NOMO-1 treated with DMSO at 0.1 percent for 48 hours (cell line): Measurements from ENCODE around the gene PKP3.
"Not testable (repeated sequence)": the region's sequence is repeated elsewhere in the genome, so short reads cannot be mapped to it uniquely, and the experiment has no call there.

Source experiments
- DNase-seq: peaks from one replicate; lab custom pipeline; 2025; ENCODE audit not compliant: unreplicated experiment; lab: John Stamatoyannopoulos, UW

PKP3 gene, protein sequence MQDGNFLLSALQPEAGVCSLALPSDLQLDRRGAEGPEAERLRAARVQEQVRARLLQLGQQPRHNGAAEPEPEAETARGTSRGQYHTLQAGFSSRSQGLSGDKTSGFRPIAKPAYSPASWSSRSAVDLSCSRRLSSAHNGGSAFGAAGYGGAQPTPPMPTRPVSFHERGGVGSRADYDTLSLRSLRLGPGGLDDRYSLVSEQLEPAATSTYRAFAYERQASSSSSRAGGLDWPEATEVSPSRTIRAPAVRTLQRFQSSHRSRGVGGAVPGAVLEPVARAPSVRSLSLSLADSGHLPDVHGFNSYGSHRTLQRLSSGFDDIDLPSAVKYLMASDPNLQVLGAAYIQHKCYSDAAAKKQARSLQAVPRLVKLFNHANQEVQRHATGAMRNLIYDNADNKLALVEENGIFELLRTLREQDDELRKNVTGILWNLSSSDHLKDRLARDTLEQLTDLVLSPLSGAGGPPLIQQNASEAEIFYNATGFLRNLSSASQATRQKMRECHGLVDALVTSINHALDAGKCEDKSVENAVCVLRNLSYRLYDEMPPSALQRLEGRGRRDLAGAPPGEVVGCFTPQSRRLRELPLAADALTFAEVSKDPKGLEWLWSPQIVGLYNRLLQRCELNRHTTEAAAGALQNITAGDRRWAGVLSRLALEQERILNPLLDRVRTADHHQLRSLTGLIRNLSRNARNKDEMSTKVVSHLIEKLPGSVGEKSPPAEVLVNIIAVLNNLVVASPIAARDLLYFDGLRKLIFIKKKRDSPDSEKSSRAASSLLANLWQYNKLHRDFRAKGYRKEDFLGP

DNA sequence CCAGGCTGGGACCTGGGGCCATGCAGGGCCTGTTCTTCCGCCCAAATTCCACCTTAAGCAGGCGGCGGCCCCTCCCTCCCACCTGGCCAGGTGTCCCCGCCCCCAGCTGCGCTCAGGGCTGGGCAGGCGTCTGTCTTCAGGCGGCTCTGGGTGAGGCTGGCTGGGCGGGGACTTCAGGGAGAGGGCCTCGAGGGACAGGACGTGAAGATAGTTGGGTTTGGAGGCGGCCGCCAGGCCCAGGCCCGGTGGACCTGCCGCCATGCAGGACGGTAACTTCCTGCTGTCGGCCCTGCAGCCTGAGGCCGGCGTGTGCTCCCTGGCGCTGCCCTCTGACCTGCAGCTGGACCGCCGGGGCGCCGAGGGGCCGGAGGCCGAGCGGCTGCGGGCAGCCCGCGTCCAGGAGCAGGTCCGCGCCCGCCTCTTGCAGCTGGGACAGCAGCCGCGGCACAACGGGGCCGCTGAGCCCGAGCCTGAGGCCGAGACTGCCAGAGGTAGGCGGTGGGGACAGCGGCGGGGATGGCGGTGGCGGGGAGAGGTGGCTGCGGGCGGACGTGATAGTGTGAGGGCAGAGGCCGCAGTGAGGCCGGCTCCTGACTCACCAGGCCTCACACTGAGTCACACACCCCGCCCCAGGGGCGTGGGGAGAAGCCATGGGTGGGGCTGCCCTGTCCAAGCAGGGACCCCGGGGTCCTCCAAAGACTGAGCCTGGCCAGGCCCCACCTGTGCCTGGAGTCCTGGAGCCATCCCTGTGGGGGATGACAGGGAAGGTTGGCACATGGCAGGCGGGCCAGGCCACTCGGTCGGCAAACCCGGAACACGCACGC is at the start of gene PKP3:
TSS of gene PKP3 (plus strand) at position 176 of the 824 bp plus-strand sequence. CDS start at position 260, 84 bp downstream.
- DNase-seq, result no peak

DNA sequence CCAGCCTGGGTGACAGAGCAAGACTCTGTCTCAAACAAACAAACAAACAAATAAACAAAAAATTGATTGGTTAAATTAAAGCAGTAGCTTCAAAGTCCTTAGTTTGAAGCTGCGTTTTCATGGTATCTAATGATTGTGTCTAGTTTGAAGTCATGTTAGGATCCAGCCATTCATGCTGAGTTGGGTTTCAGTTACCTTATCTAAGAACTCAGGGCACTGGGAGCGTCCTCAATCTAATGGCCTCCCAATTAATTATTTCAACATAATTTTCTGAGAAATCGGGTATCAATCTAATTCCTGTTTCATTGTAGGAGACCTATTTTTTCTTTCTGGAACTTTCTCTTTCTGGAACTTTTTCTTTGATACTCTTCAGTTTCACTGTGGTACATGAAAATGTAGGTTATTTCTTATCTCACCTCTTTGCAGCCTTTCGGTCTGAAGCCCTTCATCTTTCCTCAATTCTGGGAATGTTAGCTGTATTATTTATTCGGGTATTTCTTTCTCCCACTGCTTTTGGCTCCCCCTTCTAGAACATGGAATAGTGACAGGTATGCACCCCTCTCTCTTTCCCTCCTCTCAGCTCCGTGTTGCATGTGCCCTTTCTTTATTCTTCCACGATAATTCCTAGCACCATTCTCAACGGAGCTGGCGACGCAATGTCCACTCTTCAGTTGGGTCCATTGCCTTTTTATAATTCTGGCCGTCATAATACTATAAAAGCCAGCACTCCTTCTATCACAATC is 49.0 kb upstream of the PKP3 start:
- DNase-seq, result no peak

DNA sequence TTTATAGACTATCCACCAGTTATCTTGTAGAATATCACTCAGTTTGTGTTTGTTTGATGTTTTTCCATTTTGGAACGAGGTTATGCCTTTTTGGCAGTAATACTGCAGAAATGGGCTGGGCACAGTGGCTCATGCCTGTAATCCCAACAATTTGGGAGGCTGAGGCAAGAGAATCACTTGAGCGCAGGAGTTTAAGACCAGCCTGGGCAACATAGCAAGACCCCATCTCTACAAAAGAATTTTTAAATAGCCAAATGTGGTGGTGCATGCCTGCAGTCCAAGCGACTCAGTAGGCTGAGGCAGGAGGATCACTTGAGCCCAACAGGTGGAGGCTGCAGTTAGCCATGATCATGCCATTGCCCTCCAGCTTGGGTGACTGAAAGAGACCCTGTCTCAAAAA is 47.5 kb upstream of the PKP3 start:
- DNase-seq, result no peak

DNA sequence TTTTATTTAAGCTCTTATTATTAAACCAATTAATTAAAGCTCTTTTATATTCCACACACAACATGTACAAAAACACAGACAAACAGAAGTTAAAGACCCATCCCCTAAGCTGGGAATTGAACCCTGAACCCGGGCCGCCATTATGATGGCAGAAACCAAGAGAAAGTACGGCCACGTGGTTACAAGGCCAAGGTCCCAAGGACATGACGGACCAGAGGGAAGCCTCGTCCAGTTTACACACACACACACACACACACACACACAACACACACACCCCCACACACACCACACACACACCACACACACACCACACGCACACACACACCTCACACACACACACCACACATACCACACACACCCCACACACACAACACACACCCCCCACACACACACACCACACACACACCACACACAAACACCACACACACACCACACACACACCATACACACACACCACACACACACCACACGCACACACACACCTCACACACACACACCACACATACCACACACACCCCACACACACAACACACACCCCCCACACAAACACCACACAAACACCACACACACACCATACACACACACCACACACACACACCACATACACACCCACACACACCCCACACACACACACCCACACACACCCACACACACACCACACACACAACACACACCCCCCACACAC is 44.6 kb upstream of the PKP3 start:
- DNase-seq, result not testable (repeated sequence)

DNA sequence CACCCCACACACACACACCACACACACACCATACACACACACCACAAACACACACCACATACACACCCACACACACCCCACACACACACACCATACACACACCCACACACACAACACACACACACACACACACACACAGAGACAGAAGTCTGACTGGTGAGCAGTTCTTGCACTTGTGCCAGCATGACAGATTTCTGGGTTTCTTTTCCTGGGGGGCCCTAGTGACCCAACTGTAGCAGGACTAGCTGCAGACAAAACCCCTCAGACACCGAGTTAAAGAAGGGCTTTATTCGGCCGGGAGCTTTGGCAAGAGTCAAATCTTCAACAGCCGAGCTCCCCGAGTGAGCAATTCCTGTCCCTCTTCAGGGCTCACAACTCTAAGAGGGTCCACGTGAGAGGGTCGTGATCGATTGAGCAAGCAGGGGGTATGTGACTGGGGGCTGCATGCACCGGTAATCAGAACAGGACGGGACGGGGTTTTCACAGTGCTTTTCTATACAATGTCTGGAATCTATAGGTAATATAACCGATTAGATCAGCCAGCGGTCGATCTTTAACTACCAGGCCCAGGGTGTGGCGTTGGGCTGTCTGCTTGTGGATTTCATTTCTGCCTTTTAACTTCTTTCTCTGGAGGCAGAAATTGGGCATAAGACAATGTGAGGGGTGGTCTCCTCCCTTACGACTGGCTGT is 43.8 kb upstream of the PKP3 start:
- not testable (repeated sequence) for DNase-seq

DNA sequence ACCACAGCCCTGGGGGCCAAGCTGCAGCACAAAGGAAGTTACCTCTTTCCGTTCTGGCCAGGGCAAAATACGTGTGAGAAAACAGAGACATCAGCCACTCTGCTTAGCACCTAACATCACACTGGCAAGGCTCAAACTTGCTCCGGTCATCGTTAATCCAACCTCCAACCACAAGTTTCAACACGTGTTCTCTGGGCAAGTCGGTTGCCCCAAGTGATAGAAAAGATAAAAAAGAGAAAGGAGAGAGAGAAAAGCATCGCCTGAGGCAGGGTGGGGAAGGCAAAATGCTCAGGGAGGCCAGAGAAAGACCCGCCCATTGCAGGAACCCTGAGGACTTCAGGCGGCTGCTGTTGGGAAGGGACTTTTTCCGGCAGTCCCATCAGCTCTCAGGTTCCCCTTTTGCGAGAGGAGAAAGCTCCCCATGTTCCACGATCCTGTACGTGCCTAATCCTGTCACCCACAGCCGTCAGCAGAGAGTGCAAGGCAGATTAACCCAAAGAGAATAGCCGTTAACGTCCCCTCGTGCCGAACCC is 43.2 kb upstream of the PKP3 start:
- DNase-seq, result peak; percentile 9

DNA sequence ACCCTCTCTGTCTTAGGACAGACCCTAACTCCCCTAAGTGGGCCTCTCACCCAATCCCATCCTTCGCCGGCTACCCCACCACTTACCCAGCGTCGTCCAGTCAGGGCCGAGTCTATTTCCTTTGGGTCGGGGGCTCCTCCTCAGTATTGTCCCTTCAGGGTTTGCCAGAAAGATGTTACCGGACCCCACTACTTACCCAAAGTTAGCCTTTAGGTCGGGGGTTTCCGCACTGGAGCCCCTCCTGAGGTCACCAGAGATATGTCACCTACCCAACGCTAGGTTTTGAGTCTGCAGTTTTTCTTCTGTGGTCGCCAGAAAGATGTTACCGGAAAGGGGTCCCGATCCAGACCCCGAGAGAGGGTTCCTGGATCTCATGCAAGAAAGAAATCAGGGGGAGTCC is 42.6 kb upstream of the PKP3 start:
- no peak for DNase-seq

DNA sequence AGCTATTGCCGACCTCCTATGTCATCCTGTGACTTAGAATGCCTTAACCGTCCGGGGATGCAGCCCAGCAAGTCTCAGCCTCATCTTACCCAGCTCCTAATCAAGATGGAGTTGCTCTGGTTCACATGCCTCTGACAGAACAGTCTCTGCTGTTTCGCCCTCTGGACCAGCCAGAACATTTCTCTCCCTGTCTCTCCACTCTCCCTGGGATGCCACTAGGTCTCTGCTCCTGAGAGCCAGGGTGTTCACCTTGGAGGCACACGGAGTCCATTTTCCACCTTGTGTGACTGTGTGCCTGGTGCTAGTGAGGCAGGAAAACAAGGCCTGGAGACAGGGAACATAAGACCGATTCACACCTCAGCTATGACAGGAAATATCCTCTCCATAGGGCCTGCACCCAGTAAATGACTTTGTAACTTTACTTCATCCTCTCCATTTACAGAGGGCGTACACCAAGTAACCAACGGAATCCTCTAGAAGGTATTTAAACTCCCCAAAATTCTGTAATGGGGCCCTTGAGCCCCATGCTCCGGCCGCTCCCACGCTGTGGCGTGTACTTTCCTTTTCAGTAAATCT is 41.5 kb upstream of the PKP3 start:
- DNase-seq, result no peak

DNA sequence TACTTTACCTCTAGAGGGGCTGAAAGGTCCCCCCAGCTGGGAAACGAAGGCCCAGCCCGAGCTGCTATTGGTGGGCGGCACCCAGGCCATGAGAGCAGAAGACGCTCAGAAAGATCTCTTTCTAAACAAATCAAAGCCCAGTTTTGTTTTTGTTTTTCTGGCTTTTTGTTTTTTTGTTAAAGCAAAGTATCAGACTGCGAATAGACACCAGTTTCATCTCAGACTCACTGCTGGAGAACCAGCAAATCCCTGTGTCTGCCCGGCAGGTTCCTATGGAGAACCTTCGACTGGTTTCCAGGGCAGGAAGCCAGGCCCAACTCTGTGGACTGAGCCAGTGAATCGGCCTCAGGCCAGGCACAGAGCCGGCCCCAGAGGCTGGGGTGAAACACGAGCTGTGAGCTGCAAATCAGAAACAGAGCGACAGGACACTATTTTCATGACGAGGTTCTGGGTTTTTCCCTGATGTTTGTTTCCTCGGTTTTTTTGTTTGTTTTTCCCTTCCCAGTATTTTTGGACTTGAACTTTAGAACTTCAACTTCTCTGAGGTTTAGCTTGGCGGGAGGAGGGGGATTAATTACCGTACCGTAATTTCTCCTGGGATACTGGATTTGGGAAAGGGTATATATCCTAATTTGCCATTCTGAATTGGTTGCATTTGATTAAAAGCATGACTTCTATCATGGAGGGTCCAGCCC is 40.7 kb upstream of the PKP3 start:
- no peak for DNase-seq

DNA sequence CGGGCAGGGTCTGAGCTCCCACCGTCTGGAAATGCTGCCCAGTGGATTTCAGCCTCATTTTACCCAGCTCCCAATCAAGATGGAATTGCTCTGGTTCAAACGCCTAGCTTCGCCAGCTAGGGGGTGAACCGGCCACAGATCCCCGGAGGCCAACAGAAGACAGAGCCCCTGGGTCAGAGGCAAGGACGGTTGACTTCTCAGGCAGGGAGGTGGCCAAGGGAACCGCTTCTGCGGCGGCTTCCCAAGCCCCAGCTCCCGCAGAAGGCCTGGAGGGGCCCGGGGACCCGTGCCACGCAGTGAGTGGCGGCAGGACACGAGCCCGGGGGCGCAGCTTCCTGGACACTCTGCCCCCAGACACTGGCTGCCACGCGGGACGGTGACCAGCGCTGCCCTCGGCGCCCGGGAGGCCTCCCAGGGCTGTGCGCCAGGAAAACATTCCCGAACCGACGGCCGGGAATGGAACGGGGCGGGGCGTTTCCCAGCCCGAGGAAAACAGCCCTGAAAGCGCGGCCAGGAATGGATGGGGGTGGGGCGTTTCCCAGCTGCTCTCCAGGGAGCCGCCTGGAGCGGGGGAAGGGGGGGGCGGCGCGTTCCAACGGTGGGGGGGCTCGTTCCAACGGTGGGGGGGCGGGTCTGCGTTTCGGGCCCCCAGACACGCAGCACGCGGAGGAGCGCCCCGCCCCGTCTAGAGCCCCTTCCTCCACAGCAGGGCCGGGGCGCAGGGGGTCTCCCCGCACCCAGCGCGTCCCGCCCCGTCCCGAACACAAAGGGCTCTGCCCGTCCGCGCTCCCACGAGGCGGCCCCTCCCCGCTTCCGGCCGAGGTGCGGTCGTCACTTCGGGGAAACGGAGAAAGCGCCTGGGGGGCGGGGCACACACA is 38.2 kb upstream of the PKP3 start:
- no peak for DNase-seq

DNA sequence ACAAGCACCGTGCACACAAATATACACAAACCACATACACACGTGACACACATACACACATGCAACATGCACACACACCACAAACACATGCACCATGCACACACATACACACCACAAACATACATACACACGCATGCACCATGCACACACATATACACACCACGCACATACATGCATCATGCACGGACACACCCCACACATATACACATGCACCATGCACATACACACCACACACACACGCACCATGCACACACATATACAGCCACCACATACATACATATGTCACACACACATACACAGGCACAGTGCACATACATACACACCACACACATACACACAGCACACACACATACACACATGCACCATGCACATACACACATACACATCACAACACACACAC is 37.4 kb upstream of the PKP3 start:
- no peak for DNase-seq

DNA sequence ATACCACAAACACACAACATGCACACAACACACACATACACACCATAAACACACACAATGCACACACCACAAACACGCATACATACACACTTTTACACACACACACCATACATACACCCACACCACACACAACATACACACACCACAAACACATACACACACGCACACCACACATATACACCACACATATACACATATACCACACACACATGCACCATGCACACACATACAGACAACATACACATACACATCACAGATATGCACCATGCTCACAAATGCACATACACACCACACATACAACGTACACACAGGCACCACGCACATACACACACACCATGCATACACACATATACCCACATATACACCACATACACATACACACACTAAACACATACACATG is 36.4 kb upstream of the PKP3 start:
- no peak for DNase-seq

DNA sequence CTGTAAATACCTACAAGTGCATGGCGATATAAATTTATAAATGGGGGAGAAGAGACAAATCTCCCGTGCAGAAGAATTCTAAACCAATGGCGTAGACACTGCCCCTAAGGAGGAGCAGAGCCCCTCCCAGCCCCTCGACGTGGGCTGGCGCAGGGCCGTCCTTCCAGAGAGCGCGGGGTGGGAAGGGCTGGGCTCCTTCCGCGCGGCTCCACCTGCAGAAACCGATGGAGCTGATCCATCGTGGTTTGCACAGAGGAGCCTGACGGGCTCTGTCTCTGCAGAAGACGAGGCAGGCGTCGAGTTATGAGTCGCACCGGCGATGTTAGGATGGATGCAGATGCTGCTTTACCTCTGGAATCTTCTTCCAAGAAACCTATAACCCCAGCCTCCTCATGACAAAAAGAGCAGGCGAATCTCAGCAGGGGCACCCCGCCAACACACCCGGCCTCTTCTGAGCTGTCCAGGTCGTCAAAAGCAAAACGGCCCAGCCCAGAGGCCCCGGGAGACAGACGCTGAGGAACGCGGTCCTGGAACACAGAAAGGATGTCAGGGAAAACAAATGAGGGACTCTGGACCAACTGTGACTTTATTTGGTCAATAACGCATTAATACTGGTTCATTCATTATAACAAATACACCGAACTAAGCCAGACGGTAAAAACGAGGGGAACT is 35.7 kb upstream of the PKP3 start:
- DNase-seq, result no peak

DNA sequence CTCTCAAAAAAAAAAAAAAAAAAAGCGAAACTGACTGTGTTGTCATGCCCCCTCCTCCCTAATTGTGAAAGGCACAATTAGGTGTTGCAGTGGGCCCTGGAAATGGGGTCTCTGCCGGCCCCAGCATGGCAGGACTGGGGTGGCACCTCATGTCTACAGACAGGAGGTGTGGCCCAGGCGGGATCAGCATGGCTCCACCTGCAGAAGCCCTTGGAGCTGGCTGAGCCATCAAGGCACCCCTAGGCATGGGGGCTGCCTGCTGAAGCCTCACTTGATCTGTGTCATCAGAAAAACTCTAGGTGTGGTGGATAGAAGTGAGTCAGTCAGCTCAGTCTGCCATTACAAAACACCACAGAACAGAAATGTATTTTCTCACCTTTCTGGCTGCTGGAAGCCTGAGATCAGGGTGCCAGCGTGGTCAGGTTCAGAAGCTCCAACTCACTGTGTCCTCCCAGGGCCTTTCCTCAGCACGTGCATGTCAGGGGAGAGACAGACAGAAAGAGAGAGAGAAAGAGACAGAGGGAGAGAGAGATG is 34.8 kb upstream of the PKP3 start:
- DNase-seq, result no peak

DNA sequence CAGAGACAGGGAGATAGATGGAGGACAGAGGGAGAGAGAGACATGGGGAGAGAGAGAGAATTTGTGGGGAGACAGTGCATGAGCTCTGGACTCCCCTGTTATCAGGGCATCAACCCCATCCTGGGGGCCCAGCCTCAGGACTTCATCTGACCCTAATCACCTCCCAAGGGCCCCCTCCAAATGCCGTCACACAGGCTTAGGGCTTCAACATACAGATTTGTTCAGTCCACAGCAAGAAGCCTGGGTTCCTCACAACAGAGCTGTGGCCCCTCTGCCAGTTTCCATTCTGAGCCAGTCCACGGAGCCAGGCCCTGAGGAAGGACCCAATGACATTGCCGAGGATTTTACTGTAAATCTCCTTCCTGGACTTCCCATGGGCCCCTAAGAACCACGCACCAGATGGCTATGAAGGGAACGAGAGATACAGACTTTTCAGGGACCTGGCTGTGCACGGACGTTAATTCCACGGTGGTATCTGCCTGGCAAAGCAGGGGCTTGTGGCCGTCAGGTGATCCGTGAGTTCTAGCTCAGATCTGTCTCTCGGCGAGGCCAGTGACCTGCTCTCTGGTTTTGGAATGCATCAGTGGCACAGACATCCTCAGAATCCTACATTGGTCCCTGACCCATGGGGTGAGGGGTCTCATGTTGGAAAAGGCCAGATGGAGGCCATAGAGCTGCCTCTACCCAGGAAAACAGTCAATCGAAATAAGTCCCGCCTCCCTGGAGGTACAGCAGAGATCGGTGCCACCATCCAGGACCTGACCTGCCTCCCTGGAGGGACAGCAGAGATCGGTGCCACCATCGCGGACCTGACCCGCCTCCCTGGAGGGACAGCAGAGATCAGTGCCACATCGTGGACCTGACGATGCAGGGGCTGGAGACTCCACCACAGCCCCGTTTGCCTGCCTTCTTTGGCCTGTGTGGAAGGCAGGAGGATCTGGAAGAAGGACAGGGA is 33.4 kb upstream of the PKP3 start:
- DNase-seq, result no peak
